H54 (cell line): ENCODE measurements around the gene SMIM12.

Experiments
- DNase-seq: peaks from one replicate; pipeline ENCODE4 v3.0.0; 2011; ENCODE audit warnings: low spot score, mixed read lengths; ENCODE audit not compliant: insufficient read length
- FAIRE-seq: peaks from 3 replicates; lab custom pipeline; 2011; peaks lifted over from hg19 to GRCh38; lab: Jason Lieb, UNC
- POLR2A ChIP-seq: IDR thresholded peaks from 2 replicates; pipeline ENCODE4 v1.6.1; 2011; ENCODE audit warnings: low read depth, mild to moderate bottlenecking, low read length

Gene SMIM12

GRCh38 chr1:34889705-34890104, 30.2 kb upstream of the SMIM12 start:
- FAIRE-seq (no peak), DNase-seq (no peak)
- TF ChIP-seq POLR2A = no peak

DNA sequence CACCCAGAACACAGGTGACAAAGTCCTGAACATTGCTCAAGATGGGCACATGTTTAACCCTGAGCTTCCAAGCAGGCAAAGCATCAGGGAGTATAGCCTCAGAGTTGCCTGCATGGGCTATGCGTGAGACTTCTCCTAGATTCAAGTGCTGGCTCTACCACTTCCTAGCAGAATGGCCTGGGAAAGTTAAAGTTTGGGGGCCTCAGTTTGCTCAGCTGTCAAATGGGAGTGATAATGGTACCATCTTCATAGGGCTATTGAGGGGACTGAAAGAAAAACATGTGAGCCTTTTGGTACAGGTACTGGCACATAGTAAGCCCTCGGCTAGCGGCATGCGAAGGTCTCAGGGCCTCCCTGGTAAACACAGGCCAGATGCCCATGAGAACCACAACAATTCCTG, 28.0 kb upstream of the SMIM12 start:
- no peak for DNase-seq
- TF ChIP-seq POLR2A = no peak
- FAIRE-seq = no peak

- FAIRE-seq (no peak), DNase-seq (no peak)
Measured at GRCh38 chr1:34885405-34886247, 26.1 kb upstream of the SMIM12 start.

GRCh38 chr1:34884961-34885360, 25.4 kb upstream of the SMIM12 start:
- DNase-seq = no peak
- FAIRE-seq = no peak
- no peak for TF ChIP-seq POLR2A

More at GRCh38 chr1:34885405-34886247, 26.1 kb upstream of the SMIM12 start:
- TF ChIP-seq POLR2A = no peak

DNA sequence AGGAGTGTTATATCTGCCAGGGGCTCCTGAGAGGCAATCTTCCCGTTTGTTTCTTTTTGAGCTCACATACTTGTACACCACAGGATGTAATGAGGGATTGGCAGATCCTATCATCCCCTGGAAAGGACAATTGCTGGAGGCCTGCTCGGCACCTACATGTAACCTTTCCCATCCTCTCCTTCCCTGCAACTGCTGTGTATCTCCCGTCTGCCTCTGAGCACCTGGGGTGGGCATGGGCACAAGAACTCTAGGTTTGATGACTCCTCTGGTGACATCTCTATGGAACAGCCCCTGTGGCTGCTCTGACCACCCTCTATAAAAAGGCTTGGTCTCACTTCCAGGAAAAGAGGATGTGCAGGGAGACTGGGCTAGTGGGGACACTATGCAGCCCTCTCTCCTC, 25.0 kb upstream of the SMIM12 start:
- TF ChIP-seq POLR2A = no peak
- no peak for FAIRE-seq
- DNase-seq = no peak

- FAIRE-seq (no peak), DNase-seq (no peak)
- no peak for TF ChIP-seq POLR2A
Measured at GRCh38 chr1:34879230-34879629, 19.7 kb upstream of the SMIM12 start.

DNA sequence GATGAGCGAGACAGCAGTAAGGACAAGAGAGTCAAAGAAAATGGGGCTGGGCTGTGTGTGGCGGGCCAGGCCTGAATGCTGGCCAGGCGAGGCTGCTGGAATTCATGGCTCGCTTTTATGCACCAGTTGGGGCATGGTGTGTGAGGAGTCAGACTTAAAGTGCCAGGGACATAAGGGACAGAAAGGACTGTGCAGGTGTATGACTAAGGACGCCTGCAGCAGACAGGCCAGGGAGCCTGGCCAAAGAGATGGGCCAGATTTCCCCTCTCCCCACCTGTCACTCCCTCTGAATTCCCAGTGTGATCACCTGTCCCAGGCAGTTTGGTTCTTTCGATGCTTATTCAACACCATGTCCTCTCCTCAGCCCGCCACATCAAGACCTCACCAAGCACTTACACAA, 16.9 kb upstream of the SMIM12 start:
- DNase-seq (no peak), FAIRE-seq (no peak)
- TF ChIP-seq POLR2A = no peak

DNA sequence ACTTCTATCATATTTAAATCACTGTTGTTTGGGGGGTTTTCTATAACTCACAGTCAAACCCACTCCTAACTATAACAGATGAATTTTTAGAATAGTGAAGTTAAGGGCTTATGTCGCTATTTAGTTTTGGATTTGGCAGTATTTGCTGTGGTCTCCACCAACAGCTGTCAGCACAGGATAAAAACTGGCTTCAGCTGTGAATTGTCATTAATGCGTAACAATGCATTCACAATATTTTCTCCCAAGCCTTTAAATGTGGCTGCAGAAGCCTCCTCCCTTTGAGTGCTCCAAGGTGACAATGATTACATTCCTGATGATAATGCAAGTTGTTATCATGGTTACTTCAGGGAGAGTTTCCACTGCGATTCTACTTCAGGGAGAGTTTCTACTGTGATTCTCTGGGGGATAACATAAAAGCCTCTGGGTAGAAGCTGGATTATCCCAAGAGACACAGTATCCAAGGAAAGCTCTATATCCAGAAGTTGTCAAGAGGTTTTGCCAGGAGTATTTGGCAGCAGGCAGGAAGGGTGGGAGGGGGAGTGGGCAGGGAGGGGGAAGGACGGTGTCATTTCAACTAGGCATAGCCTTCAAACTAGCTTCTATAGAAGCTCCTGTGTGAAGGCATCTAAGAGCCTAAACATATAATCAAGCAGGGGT, 14.9 kb upstream of the SMIM12 start:
- TF ChIP-seq POLR2A = no peak
- DNase-seq (no peak), FAIRE-seq (no peak)

GRCh38 chr1:34872133-34872503, 12.6 kb upstream of the SMIM12 start:
- TF ChIP-seq POLR2A = no peak
- no peak for FAIRE-seq

GRCh38 chr1:34871443-34872132, 12.0 kb upstream of the SMIM12 start:
- no peak for TF ChIP-seq POLR2A

More at GRCh38 chr1:34872133-34872503, 12.6 kb upstream of the SMIM12 start:
- no peak for DNase-seq

DNA sequence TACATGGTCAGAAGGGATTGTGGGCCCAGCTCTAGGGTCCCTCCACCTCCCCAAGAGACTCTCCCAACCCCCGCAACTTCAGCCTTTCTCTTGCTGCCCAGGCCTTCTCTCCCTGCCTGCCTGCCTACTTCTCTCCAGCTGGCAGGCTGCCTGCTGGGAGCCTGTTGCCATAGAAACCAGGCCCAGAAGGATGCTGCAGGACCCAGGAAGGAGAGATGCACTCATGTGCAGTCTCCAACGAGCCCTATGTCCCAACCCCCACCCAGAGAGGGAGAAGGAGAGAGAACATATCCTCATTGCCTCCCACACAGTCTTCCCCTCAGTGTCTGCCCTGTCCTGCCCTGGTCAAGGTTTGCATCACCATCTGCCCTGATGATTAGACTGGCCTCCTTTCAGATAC, 10.8 kb upstream of the SMIM12 start:
- DNase-seq (no peak), FAIRE-seq (no peak)
- TF ChIP-seq POLR2A = no peak

More at GRCh38 chr1:34871443-34872132, 12.0 kb upstream of the SMIM12 start:
- FAIRE-seq = no peak
- DNase-seq = no peak

- FAIRE-seq (no peak), DNase-seq (no peak)
- TF ChIP-seq POLR2A = no peak
Measured at GRCh38 chr1:34869760-34870159, 10.2 kb upstream of the SMIM12 start.

DNA sequence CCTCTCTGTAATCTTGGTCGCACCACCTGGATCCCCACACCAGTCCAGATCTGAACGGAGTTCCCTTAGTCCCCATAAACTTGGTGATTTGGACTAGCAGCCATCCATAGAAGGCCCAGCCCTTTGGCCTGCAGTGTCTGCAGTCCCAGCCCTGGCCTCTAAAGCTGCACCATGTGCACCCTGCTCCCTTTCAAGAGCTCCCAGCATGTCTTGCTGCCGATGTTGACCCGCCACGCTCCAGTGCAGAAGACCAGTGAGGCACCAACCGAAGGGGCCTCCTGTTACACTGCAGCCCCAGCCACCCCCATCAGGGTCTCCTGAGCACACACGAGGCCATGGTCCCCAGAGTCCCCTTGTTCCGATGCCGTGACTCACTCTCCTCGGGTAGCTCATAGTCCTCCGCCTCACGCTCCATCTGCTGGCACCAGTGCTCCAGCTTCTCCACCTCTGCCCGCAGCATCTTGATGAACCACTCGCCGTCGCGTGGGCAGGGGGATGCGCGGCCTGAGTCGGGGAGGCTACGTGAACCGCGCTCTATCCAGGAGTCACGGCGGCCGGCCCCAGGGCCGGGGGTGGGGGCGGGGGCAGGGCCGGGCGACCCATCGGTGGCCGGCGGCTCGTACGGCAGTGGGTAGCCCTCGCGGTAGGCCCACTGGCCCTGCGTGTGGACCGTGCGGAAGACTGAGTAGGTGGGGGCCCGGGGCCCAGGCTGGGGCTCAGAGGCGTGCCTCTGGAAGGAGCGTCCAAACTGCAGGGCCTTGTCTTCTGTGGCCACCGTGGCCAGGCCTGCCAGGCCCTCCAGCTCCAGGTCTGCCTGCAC, 8.9 kb upstream of the SMIM12 start:
- no peak for TF ChIP-seq POLR2A
- FAIRE-seq = no peak
- no peak for DNase-seq

- no peak for TF ChIP-seq POLR2A
- DNase-seq (no peak), FAIRE-seq (no peak)
Measured at GRCh38 chr1:34867415-34867814, 7.9 kb upstream of the SMIM12 start.
